Renal cortex interstitium (tissue), 11 donors: ENCODE measurements around the gene CUX1. TPM values are rescaled to one million over a fixed set of nuclear protein-coding genes. Genes with fewer than 3 reads are reported as not detected.
"Not testable (repeated sequence)": the region's sequence is repeated elsewhere in the genome, so short reads cannot be mapped to it uniquely, and the experiment has no call there.

Source experiments
- DNase-seq, 11 donors: peaks; one replicate each; pipeline ENCODE4 v3.0.0-alpha.2; 2013; ENCODE audit warnings: low read depth in 9 of 11, low spot score in 4 of 11; ENCODE audit errors: extremely low read depth in 1 of 11
- polyA plus RNA-seq, 3 donors: library from polyadenylated mRNA; unstranded; fragments of 120-200 nt; gene quantifications; one replicate each; pipeline ENCODE4 v1.2.1, GENCODE V29; 2013; ENCODE audit not compliant: insufficient read length in 3 of 3

Gene CUX1
- polyA plus RNA-seq, 3 donors = 93.9 to 103 (median 98.0) TPM

- no peak for DNase-seq
Measured at GRCh38 chr7:101877882-101878591, 60.6 kb downstream of the CUX1 start.

GRCh38 chr7:101878938-101879337, 61.5 kb downstream of the CUX1 start:
- DNase-seq = no peak

GRCh38 chr7:101879565-101879964, 62.1 kb downstream of the CUX1 start:
- DNase-seq = no peak

GRCh38 chr7:101880282-101881054, 63.0 kb downstream of the CUX1 start:
- DNase-seq = no peak

- DNase-seq = no peak
Measured at GRCh38 chr7:101882005-101882421, 64.6 kb downstream of the CUX1 start.

GRCh38 chr7:101882595-101883564, 65.5 kb downstream of the CUX1 start:
- DNase-seq = peak in 5 of 11 donors; percentile 33 to 64 (median 48)

- no peak for DNase-seq
Measured at GRCh38 chr7:101884671-101885596, 67.5 kb downstream of the CUX1 start.

GRCh38 chr7:101885597-101885955, 68.2 kb downstream of the CUX1 start:
- DNase-seq = no peak

GRCh38 chr7:101887352-101887751, 69.9 kb downstream of the CUX1 start:
- DNase-seq = not testable (repeated sequence)

GRCh38 chr7:101888564-101888963, 71.1 kb downstream of the CUX1 start:
- not testable (repeated sequence) for DNase-seq

GRCh38 chr7:101890749-101891523, 73.5 kb downstream of the CUX1 start:
- DNase-seq = no peak

- DNase-seq = no peak
Measured at GRCh38 chr7:101891936-101892640, 74.7 kb downstream of the CUX1 start.

GRCh38 chr7:101893341-101894082, 76.1 kb downstream of the CUX1 start:
- no peak for DNase-seq

GRCh38 chr7:101896316-101896715, 78.9 kb downstream of the CUX1 start:
- DNase-seq = no peak

GRCh38 chr7:101896941-101897340, 79.5 kb downstream of the CUX1 start:
- no peak for DNase-seq

- DNase-seq = no peak
Measured at GRCh38 chr7:101898106-101898505, 80.7 kb downstream of the CUX1 start.
